Activated naive CD8-positive, alpha-beta T cell treated with anti-CD3 and anti-CD28 coated beads for 36 hours (primary cell): Measurements from ENCODE around the gene VPS54. TPM values are rescaled to one million over a fixed set of nuclear protein-coding genes. Genes with fewer than 3 reads are reported as not detected.

Source experiments
- DNase-seq: peaks from one replicate; pipeline ENCODE4 v3.0.0; 2021
- H3K27ac Mint-ChIP-seq: one replicate; pipeline ENCODE4 v1.8.0; 2022; ENCODE audit warnings: mild to moderate bottlenecking, moderate library complexity, mixed read lengths
- H3K27me3 Mint-ChIP-seq: one replicate; pipeline ENCODE4 v1.8.0; 2022; ENCODE audit warnings: mild to moderate bottlenecking, mixed read lengths
- H3K36me3 Mint-ChIP-seq: one replicate; pipeline ENCODE4 v1.8.0; 2021; ENCODE audit warnings: mild to moderate bottlenecking, mixed read lengths
- H3K4me1 Mint-ChIP-seq: one replicate; pipeline ENCODE4 v1.8.0; 2021; ENCODE audit warnings: mixed read lengths
- H3K4me3 Mint-ChIP-seq: one replicate; pipeline ENCODE4 v1.8.0; 2022; ENCODE audit warnings: mild to moderate bottlenecking, moderate library complexity, mixed read lengths
- H3K9me3 Mint-ChIP-seq: one replicate; pipeline ENCODE4 v1.8.0; 2022; ENCODE audit warnings: mixed read lengths
- total RNA-seq, 2 experiments: library from RNA; stranded (reverse); gene quantifications; one replicate each; pipeline ENCODE4 v1.2.3, GENCODE V29; 2021

VPS54 gene
- total RNA-seq, 2 experiments from 2014 or later, result 9.2 to 10.1 TPM

- Mint-ChIP-seq H3K4me1 (peaks cover 41% of the 10 kb centered on the region), H3K9me3 (peaks cover 14% of the 10 kb centered on the region), H3K27me3 (no peaks in the 10 kb centered on the region), H3K36me3 (peaks cover 15% of the 10 kb centered on the region), H3K27ac (peak overlapping the region; percentile 77), H3K4me3 (peak overlapping the region; percentile 49)
- peak; percentile 20 for DNase-seq
These were observed 16.9 kb upstream of the VPS54 start for GRCh38 chr2:64036034-64036705.

GRCh38 chr2:64035072-64035942 lies 16.1 kb upstream of the VPS54 start:
- peak overlapping the region; percentile 49 for H3K4me3 Mint-ChIP-seq
- peaks cover 15% of the 10 kb centered on the region for H3K36me3 Mint-ChIP-seq
- H3K4me1 Mint-ChIP-seq, result peaks cover 41% of the 10 kb centered on the region
- no peak for DNase-seq
- H3K9me3 Mint-ChIP-seq, result peaks cover 14% of the 10 kb centered on the region
- H3K27ac Mint-ChIP-seq, result peak overlapping the region; percentile 77
- H3K27me3 Mint-ChIP-seq, result no peaks in the 10 kb centered on the region

- H3K9me3 Mint-ChIP-seq, result peaks cover 4% of the 10 kb centered on the region
These were observed 10.0 kb upstream of the VPS54 start for GRCh38 chr2:64029116-64029665.

GRCh38 chr2:64025741-64026140 lies 6.5 kb upstream of the VPS54 start:
- no peaks in the 10 kb centered on the region for H3K9me3 Mint-ChIP-seq
- no peaks in the 10 kb centered on the region for H3K36me3 Mint-ChIP-seq
- H3K4me1 Mint-ChIP-seq, result peaks cover 22% of the 10 kb centered on the region
- no peak for DNase-seq
- no peaks in the 10 kb centered on the region for H3K27me3 Mint-ChIP-seq
- H3K4me3 Mint-ChIP-seq, result no peak overlapping the region
- H3K27ac Mint-ChIP-seq, result peak overlapping the region; percentile 47

More at GRCh38 chr2:64029116-64029665, 10.0 kb upstream of the VPS54 start:
- no peak for DNase-seq
- no peak overlapping the region for H3K4me3 Mint-ChIP-seq
- peaks cover 5% of the 10 kb centered on the region for H3K36me3 Mint-ChIP-seq
- H3K27me3 Mint-ChIP-seq, result no peaks in the 10 kb centered on the region
- no peak overlapping the region for H3K27ac Mint-ChIP-seq
- peaks cover 23% of the 10 kb centered on the region for H3K4me1 Mint-ChIP-seq

GRCh38 chr2:64024259-64024949 lies 5.2 kb upstream of the VPS54 start:
- Mint-ChIP-seq H3K4me3 (no peak overlapping the region), H3K4me1 (peaks cover 36% of the 10 kb centered on the region), H3K9me3 (no peaks in the 10 kb centered on the region), H3K36me3 (no peaks in the 10 kb centered on the region), H3K27ac (no peak overlapping the region), H3K27me3 (no peaks in the 10 kb centered on the region)
- DNase-seq, result no peak

GRCh38 chr2:64023485-64024258 lies 4.4 kb upstream of the VPS54 start:
- H3K36me3 Mint-ChIP-seq, result no peaks in the 10 kb centered on the region
- no peak for DNase-seq
- H3K4me1 Mint-ChIP-seq, result peaks cover 36% of the 10 kb centered on the region
- H3K27ac Mint-ChIP-seq, result no peak overlapping the region
- no peaks in the 10 kb centered on the region for H3K9me3 Mint-ChIP-seq
- H3K4me3 Mint-ChIP-seq, result no peak overlapping the region
- H3K27me3 Mint-ChIP-seq, result no peaks in the 10 kb centered on the region

GRCh38 chr2:64021578-64021977 lies 2.4 kb upstream of the VPS54 start:
- peaks cover 7% of the 10 kb centered on the region for H3K36me3 Mint-ChIP-seq
- H3K27ac Mint-ChIP-seq, result peak overlapping the region; percentile 56
- no peak for DNase-seq
- H3K27me3 Mint-ChIP-seq, result no peaks in the 10 kb centered on the region
- H3K4me3 Mint-ChIP-seq, result no peak overlapping the region
- H3K4me1 Mint-ChIP-seq, result peaks cover 39% of the 10 kb centered on the region
- no peaks in the 10 kb centered on the region for H3K9me3 Mint-ChIP-seq

- Mint-ChIP-seq H3K27ac (peak overlapping the region; percentile 98), H3K9me3 (peaks cover 2% of the 10 kb centered on the region), H3K4me1 (peaks cover 40% of the 10 kb centered on the region), H3K27me3 (no peaks in the 10 kb centered on the region), H3K36me3 (peaks cover 12% of the 10 kb centered on the region), H3K4me3 (peak overlapping the region; percentile 87)
- DNase-seq, result no peak
These were observed 824 bp upstream of the VPS54 start for GRCh38 chr2:64019975-64020528.

- H3K9me3 Mint-ChIP-seq, result peaks cover 2% of the 10 kb centered on the region
- H3K4me1 Mint-ChIP-seq, result peaks cover 43% of the 10 kb centered on the region
- DNase-seq, result no peak
- no peaks in the 10 kb centered on the region for H3K27me3 Mint-ChIP-seq
- peaks cover 12% of the 10 kb centered on the region for H3K36me3 Mint-ChIP-seq
- H3K27ac Mint-ChIP-seq, result peak overlapping the region; percentile 97
- H3K4me3 Mint-ChIP-seq, result peak overlapping the region; percentile 98
These were observed 536 bp downstream of the VPS54 start for GRCh38 chr2:64018701-64019082.

- H3K36me3 Mint-ChIP-seq, result peaks cover 15% of the 10 kb centered on the region
- peak overlapping the region; percentile 98 for H3K4me3 Mint-ChIP-seq
- H3K9me3 Mint-ChIP-seq, result peaks cover 2% of the 10 kb centered on the region
- H3K27me3 Mint-ChIP-seq, result no peaks in the 10 kb centered on the region
- peak overlapping the region; percentile 97 for H3K27ac Mint-ChIP-seq
- DNase-seq, result no peak
- peaks cover 45% of the 10 kb centered on the region for H3K4me1 Mint-ChIP-seq
These were observed 1.2 kb downstream of the VPS54 start for GRCh38 chr2:64017811-64018700.

- Mint-ChIP-seq H3K27ac (no peak overlapping the region), H3K4me3 (no peak overlapping the region), H3K4me1 (peaks cover 51% of the 10 kb centered on the region), H3K9me3 (peaks cover 2% of the 10 kb centered on the region), H3K36me3 (peaks cover 15% of the 10 kb centered on the region), H3K27me3 (no peaks in the 10 kb centered on the region)
- DNase-seq, result no peak
These were observed 3.3 kb downstream of the VPS54 start for GRCh38 chr2:64015898-64016297.

GRCh38 chr2:64015391-64015790 lies 3.8 kb downstream of the VPS54 start:
- no peak overlapping the region for H3K27ac Mint-ChIP-seq
- no peaks in the 10 kb centered on the region for H3K27me3 Mint-ChIP-seq
- H3K4me3 Mint-ChIP-seq, result no peak overlapping the region
- no peak for DNase-seq
- peaks cover 2% of the 10 kb centered on the region for H3K9me3 Mint-ChIP-seq
- peaks cover 15% of the 10 kb centered on the region for H3K36me3 Mint-ChIP-seq
- H3K4me1 Mint-ChIP-seq, result peaks cover 47% of the 10 kb centered on the region

- DNase-seq, result no peak
- Mint-ChIP-seq H3K4me3 (no peak overlapping the region), H3K9me3 (peaks cover 2% of the 10 kb centered on the region), H3K27me3 (no peaks in the 10 kb centered on the region), H3K36me3 (peaks cover 15% of the 10 kb centered on the region), H3K27ac (no peak overlapping the region), H3K4me1 (peaks cover 42% of the 10 kb centered on the region)
These were observed 4.6 kb downstream of the VPS54 start for GRCh38 chr2:64014628-64015027.
